ENCODE measurements around the gene LDLRAD3.

Gene LDLRAD3

DNA sequence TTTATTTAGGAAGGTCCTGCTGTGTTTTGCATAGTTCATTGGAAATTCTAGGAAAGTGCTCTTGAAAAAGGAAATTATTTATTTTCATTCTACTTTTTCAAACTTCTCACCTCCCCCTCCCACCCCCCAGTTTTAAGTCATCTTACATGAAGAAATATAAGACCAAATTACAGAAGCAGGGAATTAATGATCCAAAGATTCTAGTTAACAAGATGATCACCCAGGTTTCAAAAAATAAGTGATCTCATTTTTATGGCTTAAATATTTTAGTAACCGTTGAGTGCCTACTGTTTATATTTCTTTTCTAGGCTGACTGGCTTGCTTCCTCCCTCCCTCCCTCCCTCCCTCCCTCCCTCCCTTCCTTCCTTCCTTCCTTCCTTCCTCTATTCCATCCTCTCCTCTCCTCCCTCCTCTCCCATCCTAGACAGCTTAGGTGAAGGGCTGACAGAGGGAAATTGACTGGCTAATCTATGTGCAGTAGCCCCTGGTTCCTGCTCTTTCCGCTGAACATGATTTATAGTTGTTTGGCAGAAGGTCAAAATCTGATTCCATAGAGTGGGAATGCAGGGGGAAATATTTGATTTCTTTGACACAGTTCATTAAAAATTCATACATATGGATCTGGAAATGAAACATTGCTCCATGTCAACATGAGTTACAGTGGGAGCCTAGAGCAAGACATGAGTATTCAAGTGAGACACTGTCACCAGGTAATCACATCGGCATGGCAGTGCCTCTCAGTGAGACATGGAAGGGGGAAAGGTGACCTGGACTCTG is 221.9 kb downstream of the LDLRAD3 start:
- Histone ChIP-seq H3K4me2 (ENCODE audit: low read depth, low read length, poor library complexity, severe bottlenecking) (no peak overlapping the region), H4K20me1 (ENCODE audit: insufficient read depth, low read length, poor library complexity, severe bottlenecking) (no peaks in the 10 kb centered on the region), H3F3A (ENCODE audit: low read depth) (no peaks in the 10 kb centered on the region), H3K9ac (ENCODE audit: low read depth, low read length, poor library complexity, severe bottlenecking) (no peak overlapping the region), H3K9me3 (ENCODE audit: insufficient read depth, low read depth, low read length) (no peaks in the 10 kb centered on the region), H3K27me3 (ENCODE audit: insufficient read depth, low read length, poor library complexity, severe bottlenecking) (no peaks in the 10 kb centered on the region), H2AFZ (ENCODE audit: low read length) (no peak overlapping the region), H3K9me2 (replicated peaks; ENCODE audit: low read depth, low read length) (no peaks in the 10 kb centered on the region), H3K36me3 (ENCODE audit: insufficient read depth, low read length) (no peaks in the 10 kb centered on the region), H3K4me1 (ENCODE audit: insufficient read depth, low read length, poor library complexity, severe bottlenecking) (no peaks in the 10 kb centered on the region), H3K4me3 (ENCODE audit: low read length, poor library complexity, severe bottlenecking) (no peak overlapping the region), H3K79me2 (ENCODE audit: insufficient read depth, low read length) (no peaks in the 10 kb centered on the region)
- TF ChIP-seq, protein P1, sequence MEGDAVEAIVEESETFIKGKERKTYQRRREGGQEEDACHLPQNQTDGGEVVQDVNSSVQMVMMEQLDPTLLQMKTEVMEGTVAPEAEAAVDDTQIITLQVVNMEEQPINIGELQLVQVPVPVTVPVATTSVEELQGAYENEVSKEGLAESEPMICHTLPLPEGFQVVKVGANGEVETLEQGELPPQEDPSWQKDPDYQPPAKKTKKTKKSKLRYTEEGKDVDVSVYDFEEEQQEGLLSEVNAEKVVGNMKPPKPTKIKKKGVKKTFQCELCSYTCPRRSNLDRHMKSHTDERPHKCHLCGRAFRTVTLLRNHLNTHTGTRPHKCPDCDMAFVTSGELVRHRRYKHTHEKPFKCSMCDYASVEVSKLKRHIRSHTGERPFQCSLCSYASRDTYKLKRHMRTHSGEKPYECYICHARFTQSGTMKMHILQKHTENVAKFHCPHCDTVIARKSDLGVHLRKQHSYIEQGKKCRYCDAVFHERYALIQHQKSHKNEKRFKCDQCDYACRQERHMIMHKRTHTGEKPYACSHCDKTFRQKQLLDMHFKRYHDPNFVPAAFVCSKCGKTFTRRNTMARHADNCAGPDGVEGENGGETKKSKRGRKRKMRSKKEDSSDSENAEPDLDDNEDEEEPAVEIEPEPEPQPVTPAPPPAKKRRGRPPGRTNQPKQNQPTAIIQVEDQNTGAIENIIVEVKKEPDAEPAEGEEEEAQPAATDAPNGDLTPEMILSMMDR (conservative IDR thresholded peaks at IDR 0.05; ENCODE audit: low read length) = no peak
- TF ChIP-seq EZH2phosphoT487 (IDR thresholded peaks at IDR 0.05; ENCODE audit: borderline replicate concordance) = no peak

DNA sequence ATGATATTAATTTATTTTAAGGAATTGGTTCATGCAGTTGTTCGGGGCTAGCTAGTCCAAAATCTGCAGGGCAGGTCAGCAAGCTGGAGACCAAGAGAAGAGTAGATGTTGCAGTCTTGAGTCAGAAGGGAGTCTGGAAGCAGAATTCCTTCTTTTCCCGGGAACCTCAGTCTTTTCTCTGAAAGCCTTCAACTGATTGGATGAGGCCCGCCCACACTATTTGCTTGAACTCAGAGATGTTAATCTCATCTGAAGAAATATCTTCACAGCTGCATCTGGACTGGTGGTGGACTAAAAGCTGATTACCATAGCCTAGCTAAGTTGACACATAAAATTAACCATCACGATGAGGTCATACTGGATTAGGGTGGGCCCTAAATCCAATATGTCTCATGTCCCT is 223.2 kb downstream of the LDLRAD3 start:
- no peaks in the 10 kb centered on the region for H3K27me3 ChIP-seq (ENCODE audit: insufficient read depth, low read length, poor library complexity, severe bottlenecking)
- H3K36me3 ChIP-seq (ENCODE audit: insufficient read depth, low read length) = no peaks in the 10 kb centered on the region
- no peaks in the 10 kb centered on the region for H3F3A ChIP-seq (ENCODE audit: low read depth)
- no peak for TF ChIP-seq EZH2phosphoT487 (IDR thresholded peaks at IDR 0.05; ENCODE audit: borderline replicate concordance)
- TF ChIP-seq, protein P1 (conservative IDR thresholded peaks at IDR 0.05; ENCODE audit: low read length) = no peak
- H4K20me1 ChIP-seq (ENCODE audit: insufficient read depth, low read length, poor library complexity, severe bottlenecking) = no peaks in the 10 kb centered on the region
- H3K4me3 ChIP-seq (ENCODE audit: low read length, poor library complexity, severe bottlenecking) = no peak overlapping the region
- H3K9me2 ChIP-seq (replicated peaks; ENCODE audit: low read depth, low read length) = no peaks in the 10 kb centered on the region
- H3K4me2 ChIP-seq (ENCODE audit: low read depth, low read length, poor library complexity, severe bottlenecking) = no peak overlapping the region
- no peaks in the 10 kb centered on the region for H3K9me3 ChIP-seq (ENCODE audit: insufficient read depth, low read depth, low read length)
- no peak overlapping the region for H3K9ac ChIP-seq (ENCODE audit: low read depth, low read length, poor library complexity, severe bottlenecking)
- no peaks in the 10 kb centered on the region for H3K4me1 ChIP-seq (ENCODE audit: insufficient read depth, low read length, poor library complexity, severe bottlenecking)
- H2AFZ ChIP-seq (ENCODE audit: low read length) = no peak overlapping the region
- no peaks in the 10 kb centered on the region for H3K79me2 ChIP-seq (ENCODE audit: insufficient read depth, low read length)

- Histone ChIP-seq H3K9me3 (ENCODE audit: insufficient read depth, low read depth, low read length) (no peaks in the 10 kb centered on the region), H3K4me3 (ENCODE audit: low read length, poor library complexity, severe bottlenecking) (no peak overlapping the region), H3K27me3 (ENCODE audit: insufficient read depth, low read length, poor library complexity, severe bottlenecking) (no peaks in the 10 kb centered on the region), H3K36me3 (ENCODE audit: insufficient read depth, low read length) (no peaks in the 10 kb centered on the region), H3K9ac (ENCODE audit: low read depth, low read length, poor library complexity, severe bottlenecking) (no peak overlapping the region), H3K4me2 (ENCODE audit: low read depth, low read length, poor library complexity, severe bottlenecking) (no peak overlapping the region), H2AFZ (ENCODE audit: low read length) (no peak overlapping the region), H3K9me2 (replicated peaks; ENCODE audit: low read depth, low read length) (no peaks in the 10 kb centered on the region), H3F3A (ENCODE audit: low read depth) (no peaks in the 10 kb centered on the region), H3K79me2 (ENCODE audit: insufficient read depth, low read length) (no peaks in the 10 kb centered on the region), H3K4me1 (ENCODE audit: insufficient read depth, low read length, poor library complexity, severe bottlenecking) (no peaks in the 10 kb centered on the region), H4K20me1 (ENCODE audit: insufficient read depth, low read length, poor library complexity, severe bottlenecking) (no peaks in the 10 kb centered on the region)
- TF ChIP-seq EZH2phosphoT487 (IDR thresholded peaks at IDR 0.05; ENCODE audit: borderline replicate concordance) = no peak
- TF ChIP-seq, protein P1 (conservative IDR thresholded peaks at IDR 0.05; ENCODE audit: low read length) = no peak
Observed at GRCh38 chr11:36167729-36168128, 223.9 kb downstream of the LDLRAD3 start.

Data from Loucy (cell line).